Renal pelvis (tissue), 4 donors: ENCODE results near the gene ARHGAP6. TPM values are rescaled to one million over a fixed set of nuclear protein-coding genes. Genes with fewer than 3 reads are reported as not detected.

Source experiments
- DNase-seq: peaks from one replicate; pipeline ENCODE4 v3.0.0-alpha.2; 2013
- polyA plus RNA-seq, 3 donors: library from polyadenylated mRNA; unstranded; fragments of 120-200 nt; gene quantifications; one replicate each; pipeline ENCODE4 v1.2.1, GENCODE V29; 2013; ENCODE audit not compliant: insufficient read length in 3 of 3

The ARHGAP6 gene
- polyA plus RNA-seq, 3 donors, result 13.4 to 16.6 (median 14.8) TPM

DNA sequence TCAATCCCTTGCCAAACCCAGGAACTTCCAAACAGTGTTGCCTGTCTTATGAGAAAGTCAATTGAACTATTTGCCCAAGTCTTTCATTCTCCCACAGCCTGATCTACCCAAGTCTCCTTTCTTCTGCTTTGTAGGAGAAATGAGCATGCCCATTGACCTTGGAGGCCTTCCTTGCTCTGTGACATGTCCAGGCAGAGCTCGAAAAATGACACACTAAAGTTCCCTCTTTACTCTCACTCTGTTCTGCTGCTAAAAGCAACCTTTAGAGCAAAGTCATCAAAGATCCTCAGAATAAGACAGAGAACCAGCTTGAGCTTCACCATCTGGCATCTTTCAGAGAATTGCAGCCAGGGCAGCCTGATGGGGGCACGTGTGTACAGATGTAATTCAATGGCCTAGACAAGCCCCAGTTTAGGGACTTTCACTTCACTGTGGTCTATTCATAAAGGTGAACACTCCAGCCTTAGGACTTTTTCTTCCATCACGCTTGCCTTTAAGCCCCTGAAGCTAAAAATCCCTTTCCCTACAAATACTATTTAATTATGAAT, 236.1 kb downstream of the ARHGAP6 start:
- DNase-seq, result no peak

DNA sequence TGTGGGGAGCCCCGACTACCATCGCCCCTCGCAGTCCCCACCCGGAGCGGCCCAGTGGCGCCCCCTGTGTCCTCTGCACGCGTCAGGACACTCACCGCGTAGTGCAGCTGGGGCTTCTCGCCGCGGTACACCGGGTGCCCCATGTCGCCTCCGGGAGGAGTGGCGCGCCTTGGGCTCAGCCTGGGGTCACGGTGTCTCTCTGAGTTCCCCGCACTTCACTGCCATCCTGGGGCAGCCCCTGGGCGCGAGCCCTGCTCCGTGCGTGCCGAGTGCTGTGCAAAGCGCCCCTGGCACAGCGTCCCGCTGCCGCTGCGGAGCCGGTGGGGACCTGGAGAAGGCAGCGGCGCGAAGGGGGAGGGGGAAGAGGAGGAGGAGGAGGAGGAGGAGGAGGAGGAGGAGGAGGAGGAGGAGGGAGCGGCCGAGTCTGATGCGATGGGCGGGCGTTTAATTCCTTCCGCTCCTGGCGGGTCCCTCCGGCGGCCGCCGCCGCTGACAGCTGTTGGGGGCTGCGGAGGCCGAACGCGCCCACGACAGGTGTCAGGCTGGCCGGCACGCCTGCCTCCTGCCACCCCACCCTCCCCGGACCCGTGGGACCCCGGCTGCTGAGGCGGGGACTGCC, 238.2 kb downstream of the ARHGAP6 start:
- no peak for DNase-seq

DNA sequence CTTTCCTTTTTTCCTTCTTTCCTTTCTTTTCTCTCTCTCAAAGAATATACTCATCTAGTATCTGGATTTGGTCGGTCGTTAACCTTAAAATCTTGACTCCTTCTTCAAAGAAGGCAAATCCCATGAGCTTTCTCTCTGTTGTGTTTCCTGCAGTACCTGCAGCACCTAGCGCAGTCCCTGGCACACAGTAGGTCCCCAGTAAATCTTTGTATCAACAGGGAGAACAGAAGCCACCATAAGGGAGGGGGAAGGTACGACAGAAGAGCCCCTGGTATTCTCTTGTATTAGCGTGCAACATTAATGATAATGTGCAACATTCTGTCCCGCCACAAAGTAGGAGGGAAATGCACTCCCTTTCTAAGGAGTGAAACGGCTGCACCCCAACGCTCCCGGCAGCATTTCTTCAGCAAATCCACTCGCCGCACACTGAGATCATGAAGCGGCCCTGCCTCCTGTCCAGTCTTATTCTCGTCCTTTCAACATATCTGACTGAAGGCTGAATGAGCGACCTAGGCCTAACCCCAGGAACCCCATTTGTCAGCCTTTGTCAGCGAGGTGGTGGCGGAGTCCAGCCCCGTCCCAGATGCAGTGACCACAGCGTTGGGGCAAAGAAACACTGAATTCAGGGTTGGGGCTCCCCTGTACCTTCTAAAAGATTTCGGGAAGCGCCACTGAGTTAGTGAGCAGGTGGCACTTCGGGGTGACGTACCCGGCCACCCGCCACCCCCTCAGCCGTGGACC, 238.8 kb downstream of the ARHGAP6 start:
- DNase-seq, result no peak

DNA sequence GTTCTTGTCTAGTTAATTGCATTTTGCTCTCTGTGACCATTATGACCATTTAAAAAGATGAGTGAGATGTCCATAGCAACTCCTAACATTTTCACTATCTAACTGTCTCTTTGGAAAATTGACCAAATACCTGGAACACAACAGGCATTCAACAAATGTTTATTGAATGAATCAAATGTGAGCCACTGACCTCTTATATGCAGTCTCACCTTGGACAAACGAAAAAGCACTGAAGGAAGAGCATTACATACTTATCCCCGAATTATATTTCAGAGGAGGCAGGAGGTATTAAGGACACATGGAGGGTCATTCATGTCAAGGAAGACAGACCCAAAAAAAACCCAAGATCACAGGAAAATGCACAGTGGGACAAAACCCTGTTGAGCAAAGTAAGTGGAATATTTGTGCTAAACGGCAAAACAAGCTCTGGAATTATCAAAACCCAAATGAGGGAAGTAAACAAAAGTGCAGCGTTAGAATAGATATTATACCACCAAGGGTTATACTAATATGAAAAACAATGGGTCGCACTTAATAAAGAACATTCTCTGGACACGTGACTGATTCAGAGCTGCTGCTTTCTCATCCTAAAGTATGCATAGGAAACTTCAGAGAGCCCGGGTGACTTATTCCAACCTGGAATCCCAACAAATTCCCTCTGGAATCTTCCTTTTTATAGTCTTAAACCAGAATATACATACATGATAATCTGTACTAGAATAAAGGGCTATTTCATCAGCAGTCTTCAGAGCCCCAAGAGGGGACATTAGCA, 240.6 kb downstream of the ARHGAP6 start:
- DNase-seq, result no peak

DNA sequence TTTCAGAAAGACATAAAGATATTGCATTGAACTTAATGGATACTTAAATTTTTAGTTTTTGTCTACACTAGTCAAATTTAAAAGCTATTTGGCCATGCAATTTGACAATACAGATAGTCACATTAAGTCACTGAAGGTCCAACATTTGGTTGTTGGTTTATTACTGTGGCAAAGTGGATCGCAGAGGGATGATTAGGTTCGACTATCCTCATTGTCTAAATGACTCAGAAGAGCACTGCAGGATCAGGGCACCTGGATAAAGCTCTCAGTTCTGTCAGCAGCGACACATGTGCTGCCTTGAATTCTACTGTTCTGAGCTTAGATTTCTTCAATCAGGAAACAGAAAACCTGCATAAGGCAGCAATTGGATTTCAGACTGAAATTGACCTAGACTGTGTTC, 241.8 kb downstream of the ARHGAP6 start:
- DNase-seq, result no peak

DNA sequence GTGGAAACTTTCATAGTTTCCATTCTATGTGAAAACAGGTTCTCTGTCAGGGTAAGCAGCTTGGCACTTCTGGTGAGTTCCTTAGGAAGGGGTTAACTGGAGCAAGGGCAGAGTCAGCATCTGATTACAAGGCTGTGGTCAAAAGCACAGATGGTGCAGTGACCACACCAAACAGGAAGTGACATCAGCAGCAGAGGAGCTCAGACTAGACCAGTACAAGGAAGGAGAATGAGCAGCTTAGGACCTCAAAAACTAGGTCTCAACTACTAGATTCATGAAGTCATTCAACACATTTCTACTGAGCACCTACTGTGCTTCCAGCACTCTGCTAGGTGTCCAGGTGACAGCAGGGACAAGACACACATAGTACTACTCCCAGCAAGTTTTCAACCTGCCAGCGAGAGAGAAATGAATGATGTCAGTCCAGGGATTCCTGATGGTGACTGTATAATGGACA, 242.3 kb downstream of the ARHGAP6 start:
- no peak for DNase-seq

DNA sequence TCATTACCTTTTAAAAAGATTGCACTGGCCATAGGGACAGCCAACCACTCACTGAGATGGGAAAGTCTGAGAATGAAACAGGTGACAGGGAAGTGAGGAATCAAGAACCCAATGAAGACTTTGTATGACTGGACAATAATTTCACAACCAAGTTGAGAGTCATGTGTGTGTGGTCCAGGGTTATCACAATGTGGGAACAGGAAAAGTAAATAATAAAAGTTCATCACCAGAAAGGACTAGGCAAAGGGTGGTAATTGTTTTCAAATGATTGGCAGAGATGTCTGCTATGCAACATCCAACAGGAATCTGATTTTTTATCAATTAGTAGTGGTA, 243.2 kb downstream of the ARHGAP6 start:
- DNase-seq, result no peak

DNA sequence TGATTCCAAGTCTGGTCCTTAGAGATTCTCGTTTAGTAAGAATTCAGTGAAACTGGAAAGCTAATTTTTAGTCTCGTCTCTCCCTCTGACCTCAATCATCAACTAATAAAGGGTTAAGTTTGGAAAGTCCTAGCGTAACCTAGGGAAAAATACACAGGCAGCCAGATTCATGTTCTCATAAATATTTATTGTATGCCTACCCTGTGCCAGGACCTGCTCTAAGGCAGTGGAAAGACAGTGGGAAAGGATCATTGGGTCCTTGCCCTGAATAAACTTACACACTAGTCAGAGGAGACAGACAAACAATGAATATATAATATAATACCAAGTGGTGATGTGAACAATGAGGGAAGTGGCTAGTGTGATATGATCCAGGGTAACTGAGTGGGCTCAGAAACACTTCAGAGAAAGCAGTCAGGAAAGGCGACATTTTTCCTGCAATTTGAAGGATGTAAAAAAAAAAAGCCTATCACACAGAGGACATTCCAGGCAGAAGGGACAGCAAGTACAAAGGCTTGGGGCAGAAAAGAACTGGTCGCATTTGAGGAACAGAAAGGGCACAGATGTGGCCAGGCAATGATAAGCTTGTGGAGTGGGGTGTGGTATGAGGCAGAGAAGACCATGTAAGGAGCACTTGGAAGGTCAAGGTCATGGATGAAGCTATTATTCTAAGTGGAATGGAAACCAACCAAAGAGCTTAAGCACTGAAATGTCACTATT, 243.8 kb downstream of the ARHGAP6 start:
- no peak for DNase-seq

DNA sequence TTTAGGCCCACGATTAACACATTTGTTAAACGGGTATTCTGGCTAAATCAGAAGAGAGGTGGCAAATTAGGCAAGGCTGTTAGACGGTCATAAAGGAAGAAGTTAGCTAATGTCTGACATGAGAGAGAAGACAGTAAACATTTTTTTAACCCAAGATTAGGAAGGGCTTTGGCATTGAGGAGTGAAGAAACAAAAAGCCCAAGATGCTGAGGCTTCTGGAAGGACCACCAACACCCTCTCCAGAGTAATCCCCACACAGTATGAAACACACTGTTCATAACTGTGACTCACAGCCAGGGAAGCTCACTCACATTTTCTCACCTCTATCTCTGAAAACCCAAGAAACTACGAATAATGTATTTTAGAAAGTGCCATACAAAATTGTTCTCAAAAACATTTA, 244.9 kb downstream of the ARHGAP6 start:
- DNase-seq, result no peak

DNA sequence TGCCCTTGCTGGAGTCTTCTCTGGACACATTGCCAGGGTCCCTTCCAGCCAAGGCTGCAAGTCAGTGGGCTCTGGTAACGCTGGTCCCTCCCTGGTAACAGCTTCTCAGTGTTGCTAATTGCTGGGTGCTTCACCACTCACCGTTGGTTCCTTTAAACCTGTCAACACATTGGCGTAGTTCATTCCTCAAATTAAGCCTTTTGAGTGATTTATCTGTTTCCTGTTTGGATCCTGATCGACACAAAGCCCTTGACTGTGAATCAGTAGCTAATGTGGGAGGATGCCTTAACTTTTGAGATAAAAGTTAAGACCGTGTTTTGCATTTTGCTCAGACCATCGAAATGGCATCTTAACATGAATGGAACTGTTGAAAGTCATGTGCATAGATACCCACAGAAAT, 246.6 kb downstream of the ARHGAP6 start:
- DNase-seq, result no peak

DNA sequence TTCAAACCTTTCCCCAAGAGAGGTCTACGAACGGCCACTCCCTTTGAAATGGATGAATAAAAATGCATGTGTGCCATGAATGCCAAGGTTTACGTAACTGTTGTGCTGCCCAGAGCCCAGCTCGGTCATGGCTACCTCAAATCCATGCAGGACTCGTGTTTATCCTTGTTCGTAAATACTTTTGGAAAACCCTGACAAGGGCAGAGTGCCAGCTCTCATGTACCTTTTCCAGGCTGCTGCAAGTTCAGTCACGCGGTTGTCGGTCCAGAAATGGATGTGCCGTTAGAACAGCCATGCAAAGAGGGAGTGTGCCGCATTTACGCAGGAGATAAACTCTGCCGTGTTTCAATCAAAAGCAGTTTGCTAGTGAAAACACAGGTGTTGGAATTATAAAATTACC, 249.1 kb downstream of the ARHGAP6 start:
- DNase-seq, result no peak

DNA sequence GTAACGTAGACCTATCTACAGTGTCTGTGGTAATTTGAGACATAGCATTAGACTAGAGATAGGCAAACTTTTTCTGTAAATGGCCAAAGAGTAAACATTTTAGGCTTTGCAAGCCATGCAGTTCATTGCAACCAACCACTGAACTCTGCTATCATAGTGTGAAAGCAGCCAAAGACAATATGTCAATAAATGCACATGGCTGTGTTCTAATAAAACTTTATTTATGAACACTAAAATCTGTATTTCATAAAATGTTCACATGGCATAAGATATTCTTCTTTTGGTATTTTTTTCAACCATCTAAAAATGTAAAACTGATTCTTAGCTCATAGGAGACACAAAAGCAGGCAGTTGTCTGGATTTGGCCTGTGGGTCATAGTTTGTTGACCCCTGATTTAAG, 251.6 kb downstream of the ARHGAP6 start:
- no peak for DNase-seq

DNA sequence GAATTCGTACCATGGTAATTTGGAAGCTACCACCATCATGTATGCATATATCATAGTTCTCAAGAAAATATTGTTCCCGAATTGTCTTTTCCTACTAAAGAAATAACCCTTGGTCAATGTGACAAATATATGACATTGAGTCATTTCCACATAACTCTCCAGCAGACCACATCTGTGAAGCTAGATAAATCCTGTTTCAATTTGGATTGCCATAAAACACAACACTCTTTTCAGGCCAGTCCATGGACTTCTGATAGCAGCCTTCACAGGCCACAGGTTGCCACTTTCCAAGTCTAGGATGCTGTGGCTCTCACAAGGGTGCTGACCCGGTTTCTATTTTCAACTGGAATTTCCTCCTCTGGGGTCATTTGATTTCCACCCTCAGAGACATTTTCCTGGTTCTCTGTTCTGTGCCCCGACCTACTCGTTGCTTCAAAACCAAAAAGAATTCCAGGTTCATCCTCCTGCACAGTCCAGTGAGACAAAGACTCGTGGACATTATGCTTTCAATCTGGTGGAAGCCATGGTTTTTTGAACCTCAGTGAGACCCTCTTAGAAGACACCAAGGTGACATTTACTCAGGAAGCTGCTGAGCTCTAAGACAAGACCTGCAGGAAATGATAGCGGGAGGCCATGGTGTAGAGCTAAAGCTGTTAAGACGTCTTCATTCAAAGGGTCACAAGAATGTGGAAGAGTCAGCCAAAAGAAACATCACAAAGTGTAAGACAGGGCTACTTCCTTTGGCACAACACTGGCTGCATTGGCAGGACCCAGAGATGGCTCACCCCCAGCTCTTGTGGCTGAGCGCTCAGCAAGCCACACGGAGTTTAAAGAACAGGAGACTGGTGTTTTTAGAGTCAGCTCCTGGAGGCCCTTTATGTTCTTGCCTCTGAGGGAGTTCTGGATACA, 252.8 kb downstream of the ARHGAP6 start:
- DNase-seq, result no peak

DNA sequence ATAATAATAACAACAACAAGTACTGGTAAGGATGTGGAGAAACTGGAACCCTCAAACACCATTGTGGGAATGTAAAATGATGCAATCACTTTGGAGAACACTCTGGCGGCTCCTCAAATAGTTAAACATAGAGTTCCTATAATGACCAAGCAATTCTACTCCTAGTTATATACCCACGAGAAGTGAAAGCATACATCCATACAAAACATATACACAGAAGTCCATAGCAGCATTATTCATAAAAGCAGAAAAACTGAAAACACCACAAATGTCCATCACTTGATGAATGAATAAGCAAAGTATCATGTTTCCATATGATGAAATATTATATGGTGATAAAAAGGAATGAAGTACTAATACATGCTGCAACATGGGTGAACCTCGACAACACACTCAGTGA, 255.8 kb downstream of the ARHGAP6 start:
- DNase-seq, result no peak

DNA sequence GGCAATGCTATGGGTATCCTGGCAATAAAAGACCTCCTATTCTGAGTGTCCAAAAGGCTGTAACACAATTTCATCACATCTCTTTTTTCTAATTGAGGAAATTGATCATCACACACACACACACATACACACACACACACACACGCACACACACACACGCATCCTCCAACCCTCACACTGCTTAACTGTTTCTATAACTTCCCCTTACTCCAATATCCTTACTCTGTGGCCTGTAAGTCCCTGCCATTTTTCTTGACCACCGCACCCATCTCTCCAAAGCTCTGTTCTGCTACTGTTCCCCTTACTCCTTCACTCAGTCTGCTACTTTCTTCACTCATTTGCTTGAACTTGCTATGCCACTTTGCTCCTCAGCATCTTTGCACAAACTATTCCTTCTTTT, 256.9 kb downstream of the ARHGAP6 start:
- no peak for DNase-seq

DNA sequence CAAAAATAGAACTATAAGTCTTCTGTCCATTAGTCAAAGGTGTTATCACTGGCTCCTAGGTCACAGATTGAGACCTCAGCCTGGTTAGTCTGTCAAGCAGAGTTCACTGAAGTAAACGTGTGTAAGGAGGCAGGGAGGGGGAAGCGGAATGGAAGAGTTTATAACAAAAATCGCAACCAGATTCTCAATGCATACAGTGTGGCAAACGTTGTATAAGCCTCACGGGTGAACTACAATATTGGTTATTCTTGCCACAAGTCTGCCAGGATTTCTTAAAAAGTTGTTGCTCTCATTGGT, 257.7 kb downstream of the ARHGAP6 start:
- no peak for DNase-seq

DNA sequence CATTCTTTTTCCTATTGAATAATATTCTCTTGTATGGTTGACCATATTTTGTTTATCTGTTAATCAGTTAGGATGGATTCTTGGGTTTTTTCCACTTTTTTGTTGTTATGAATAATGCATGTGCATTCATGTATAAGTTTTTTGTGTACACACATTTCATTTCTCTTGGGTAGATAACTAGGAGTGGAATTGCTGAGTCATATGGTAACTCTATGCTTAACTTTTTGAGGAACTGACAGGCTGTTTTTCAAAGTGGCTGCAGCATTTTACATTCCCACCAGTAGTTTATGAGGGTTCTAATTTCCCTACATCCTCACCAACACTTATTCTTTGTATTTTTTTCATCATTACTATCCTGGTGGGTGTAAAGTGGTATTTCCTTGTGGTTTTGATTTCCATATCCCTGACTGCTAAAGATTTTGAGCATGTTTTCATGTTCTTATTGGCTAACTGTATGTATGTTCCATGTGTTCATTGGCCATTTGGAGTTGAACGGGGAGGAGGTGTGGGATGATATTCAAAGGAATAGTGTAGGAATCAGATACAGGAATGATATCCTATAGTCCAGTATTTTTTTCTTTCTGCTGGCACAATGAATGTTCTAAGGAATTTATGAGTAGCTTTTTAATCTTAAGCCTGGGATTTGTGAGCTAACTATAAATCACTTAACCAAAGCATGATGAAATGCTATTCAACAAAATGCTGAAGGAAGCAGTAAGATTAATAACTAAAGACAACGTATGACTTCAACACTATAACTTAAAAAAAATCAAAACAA, 258.2 kb downstream of the ARHGAP6 start:
- no peak for DNase-seq

DNA sequence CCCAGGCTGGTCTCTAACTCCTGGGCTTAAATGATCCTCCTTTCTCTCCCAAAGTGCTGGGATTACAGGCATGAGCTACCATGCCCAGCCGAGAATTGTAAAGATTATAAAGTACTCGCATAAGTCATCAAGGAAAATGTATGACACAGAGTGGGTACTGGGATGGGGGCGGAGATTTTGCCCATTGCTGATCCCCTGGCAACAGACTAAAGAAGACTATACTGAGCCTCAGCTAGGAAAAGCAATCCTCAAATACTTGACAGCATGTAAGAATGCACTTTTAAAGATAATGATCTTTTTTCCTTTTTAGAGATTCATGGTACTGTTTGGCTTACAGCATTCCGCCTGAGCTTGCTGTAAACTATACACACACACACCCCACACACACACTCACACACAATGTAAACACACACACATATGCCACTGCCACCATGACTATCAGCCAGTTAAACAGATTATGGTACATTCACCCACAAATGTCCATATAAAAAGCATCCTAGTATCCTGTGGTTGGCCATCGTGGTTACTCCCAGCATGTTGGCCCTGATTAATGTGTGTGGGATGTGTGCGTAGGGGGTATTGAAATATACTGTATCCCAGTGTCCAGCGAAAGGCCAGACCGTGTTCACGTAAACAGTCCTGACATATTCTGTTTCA, 259.5 kb downstream of the ARHGAP6 start:
- peak; percentile 68 for DNase-seq

DNA sequence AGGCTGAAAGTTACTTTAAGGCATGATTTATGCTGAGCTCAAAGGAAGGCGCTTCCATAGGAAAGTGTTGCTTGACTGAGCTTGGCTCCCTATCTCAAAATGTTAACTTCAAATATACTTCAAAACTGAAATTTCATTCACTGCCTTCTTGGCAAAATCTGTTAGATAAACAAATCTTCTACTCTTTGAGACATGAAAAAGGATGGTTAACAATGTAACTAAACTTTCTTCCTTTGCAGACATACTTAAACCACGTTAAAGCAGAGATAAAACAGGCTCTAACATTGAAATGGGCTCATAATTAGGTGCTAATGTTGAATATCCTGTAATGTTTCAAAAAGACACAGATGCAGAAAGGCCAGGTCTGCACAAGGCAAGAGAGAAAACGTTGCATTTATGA, 262.1 kb downstream of the ARHGAP6 start:
- DNase-seq, result no peak

DNA sequence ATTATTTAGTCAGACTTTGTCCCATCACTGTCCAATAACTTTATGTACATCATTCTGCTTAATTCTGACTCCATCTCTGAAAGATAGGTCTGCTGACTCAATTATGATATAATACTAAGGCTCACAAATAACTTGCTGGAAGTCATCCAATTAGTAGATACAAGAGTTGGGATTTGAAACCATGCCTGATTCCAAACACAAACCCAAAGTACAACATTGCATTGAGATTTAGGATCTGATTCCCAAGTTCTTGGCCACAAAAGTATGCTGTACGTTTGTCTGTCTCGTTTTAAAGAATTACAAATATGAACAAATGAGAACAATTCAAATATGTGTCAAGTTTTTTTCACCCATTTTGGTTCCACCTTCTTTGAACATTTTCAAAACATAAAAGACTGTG, 263.8 kb downstream of the ARHGAP6 start:
- DNase-seq, result no peak
